Caki2 (cell line): ENCODE data around the gene STK36. TPM values are rescaled to one million over a fixed set of nuclear protein-coding genes. Genes with fewer than 3 reads are reported as not detected.
A peak's percentile ranks its signal among the peaks of the same experiment; 100 is the strongest.
"Not testable (repeated sequence)": the region's sequence is repeated elsewhere in the genome, so short reads cannot be mapped to it uniquely, and the experiment has no call there.

Source experiments
- DNase-seq: peaks from one replicate; pipeline ENCODE4 v3.0.0-alpha.2; 2015; ENCODE audit warnings: low read depth
- in situ Hi-C: cut with HindIII; loops from 2 replicates; pipeline ENCODE4 v1.10.0; 2016; ENCODE audit warnings: low sequenced_read_pairs, low pct_unique_long_range_greater_than_20kb, mixed read lengths
- total RNA-seq: library from RNA; depleted of rRNA; stranded (reverse); fragments of >200 nt; shearing (Covaris generic); gene quantifications from 2 replicates; pipeline ENCODE4 v1.2.3, GENCODE V29; 2014; ENCODE audit warnings: low replicate concordance

STK36 gene
- total RNA-seq, 1 experiment from 2014 or later, result 9.4 TPM

DNA sequence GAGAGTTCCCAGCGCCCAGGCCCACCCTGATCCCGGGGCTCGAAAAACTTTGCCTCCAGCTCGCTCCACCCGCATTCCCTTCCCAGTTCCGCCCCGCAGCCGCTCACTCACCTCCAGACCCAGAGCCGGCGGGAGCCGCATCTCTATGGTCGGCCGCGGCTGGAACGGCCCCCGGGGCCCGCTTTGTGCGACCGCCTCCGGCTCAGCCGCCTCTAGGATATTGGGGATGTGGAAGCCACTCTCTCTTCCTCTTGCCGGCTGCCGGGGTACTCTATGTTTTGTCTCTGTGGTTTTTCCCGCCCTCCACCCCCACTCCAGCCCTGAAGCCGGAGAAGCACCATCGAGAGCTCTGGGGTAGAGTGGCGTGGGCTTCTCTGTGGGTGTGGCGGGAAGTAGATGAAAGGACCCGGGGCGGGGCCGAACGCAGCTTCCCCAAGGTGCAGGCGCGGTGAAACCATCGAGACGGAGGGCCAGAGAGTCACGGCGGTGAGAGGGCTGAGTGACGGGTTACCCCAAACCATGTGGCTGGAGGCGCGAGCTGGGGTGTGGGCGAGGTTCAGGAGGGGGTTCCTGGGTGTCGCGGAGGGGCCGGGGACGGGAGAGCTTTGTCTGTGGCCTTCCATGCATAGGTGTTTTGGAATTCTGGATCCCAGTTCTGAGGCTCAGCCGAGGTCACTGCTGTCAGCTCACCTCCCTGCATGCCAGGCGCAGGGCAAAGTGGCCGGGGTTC lies 12.5 kb upstream of the STK36 start, which contains the start of the genes BCS1L and ZNF142:
Gene BCS1L, plus strand, starts transcription at position 426 of the 730 bp plus-strand sequence. CDS start 1,305 bp downstream, outside the sequence.
Gene ZNF142, minus strand, starts transcription at position 366 of the 730 bp plus-strand sequence. CDS start 3,194 bp downstream, outside the sequence.
- in situ Hi-C loops, result no loop called here
- DNase-seq, result peak; percentile 83

DNA sequence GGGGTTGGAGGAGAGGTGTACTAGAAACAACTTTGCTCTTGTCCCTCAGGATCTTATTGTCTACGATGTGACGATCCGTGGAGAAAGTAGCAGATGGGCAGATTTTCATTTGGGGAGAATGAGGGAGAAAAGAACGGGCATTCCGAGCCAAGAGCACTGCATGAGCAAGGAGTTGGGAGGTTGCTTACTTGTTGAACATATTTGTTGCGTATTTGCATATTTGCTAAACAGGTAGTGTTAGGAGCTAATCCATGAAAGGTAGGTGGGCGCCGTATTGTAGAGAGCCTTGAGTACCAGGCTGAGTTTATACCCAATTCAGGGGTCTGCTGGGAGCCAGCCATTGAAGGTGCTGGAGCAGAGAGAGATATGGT lies 11.9 kb upstream of the STK36 start:
- in situ Hi-C loops, result no loop called here
- no peak for DNase-seq

DNA sequence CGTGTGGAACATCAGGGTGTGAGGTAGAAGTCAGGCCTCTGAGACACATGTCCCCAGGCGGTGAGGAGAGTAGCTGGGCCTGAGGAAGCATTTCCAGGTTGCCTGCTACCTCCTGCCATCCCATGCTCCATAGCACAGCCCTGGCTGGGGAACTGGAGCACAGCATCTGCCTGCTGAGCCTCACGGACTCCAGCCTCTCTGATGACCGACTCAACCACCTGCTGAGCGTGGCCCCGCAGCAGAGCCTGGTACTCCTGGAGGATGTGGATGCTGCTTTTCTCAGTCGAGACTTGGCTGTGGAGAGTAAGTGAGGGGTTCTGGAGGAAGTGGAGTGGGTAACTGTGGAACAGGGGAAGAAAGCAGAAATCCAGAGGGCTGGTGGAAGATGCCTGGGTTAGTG lies 9.5 kb upstream of the STK36 start:
- DNase-seq, result no peak
- in situ Hi-C loops, result no loop called here

DNA sequence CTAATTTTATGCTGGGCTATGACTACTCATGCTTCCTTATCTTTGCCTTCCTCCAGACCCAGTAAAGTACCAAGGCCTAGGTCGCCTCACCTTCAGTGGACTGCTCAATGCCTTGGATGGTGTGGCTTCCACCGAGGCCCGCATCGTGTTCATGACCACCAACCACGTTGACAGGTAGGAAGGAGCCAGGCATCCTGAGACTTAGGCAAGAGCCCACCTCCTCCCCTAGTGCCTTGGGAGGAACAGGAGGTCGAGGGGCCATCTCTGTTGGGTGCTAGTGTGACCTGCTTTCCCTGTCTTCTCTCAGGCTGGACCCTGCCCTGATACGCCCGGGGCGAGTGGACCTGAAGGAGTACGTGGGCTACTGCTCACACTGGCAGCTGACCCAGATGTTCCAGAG lies 9.1 kb upstream of the STK36 start:
- in situ Hi-C loops, result no loop called here
- DNase-seq, result no peak

DNA sequence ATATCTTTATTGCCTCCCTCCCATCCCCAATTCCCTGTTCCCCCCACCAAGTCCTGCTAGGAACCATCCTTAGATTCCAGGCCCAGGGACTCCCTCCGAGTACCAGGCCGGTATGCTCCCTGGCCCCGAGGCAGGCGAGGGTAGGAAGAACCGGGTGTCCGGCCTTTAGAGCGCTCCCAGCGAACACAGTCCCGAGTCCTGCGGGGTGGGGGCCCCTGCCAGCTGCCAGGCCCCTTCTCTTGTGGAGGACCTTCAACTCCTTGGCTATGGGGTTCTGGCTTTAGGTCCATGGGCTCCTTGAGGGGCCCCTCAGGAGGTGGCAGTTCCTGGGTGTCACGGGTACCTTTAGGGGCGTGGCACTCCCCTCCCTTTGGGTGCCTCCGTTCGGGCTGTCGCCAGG lies 8.0 kb upstream of the STK36 start:
- in situ Hi-C loops, result no loop called here
- no peak for DNase-seq

DNA sequence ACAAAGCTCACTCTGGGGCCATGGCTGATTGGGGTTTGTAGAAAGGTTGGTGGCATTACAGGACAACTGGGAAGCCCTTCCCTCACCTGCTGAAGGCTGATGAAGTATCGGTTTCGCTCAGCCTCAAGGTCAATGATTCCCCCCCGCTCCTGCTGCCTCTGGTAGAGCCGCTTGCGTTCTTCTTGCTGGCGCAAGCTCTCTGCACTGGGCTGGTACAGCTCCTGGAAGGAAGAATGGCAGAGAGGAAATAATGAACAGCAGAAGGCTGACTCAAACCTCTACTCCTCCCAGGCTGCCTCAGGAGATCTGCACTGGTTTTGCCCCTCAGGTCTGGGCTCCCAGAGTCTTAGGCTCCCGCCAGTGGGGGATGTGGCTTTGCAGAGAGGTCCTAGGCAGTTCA lies 7.2 kb upstream of the STK36 start:
- DNase-seq, result no peak
- in situ Hi-C loops, result no loop called here

DNA sequence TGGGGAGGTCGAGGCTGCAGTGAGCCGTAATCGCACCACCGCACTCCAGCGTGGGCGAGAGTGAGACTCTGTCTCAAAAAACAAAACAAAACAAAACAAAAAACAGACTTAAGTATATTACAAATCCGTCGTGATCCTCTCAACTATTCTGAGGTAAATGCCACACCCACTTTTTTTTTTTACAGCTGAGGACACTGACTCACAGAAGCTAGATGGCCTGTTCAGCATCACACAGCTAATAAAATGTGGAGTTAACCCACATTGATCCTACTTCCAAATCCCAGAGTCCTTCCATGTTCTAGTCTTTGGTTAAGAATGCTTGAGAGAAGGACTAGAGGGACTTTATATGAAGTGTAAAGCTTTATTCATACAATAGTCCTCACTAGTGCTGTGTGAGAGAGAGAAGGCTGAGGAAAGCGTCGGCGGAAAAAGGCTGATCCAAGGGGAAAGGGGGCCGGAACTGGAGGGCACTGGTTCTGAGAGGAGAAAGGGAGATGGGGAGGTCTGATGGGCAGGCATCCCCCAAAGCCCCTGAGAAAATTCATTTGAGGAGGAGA lies 711 bp upstream of the STK36 start:
- in situ Hi-C loops, result no loop called here
- DNase-seq, result peak; percentile 31

DNA sequence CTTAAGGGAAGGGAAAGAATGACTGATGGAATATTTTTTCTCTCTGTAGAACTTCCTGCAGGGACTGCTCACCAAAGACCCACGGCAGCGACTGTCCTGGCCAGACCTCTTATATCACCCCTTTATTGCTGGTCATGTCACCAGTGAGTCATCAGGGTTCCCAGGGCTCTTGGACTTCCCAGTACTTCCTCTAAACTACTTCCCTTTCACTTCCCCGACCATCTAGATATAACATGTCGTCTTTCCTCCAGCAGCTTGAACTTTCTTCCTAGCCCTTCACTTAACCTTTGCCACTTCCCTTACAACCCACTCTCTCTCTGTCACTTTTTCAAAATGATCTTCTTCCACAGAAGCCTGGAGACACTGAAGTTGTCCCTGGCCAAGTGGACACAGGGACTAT lies 7.2 kb downstream of the STK36 start:
- DNase-seq, result no peak
- in situ Hi-C loops, result no loop called here

DNA sequence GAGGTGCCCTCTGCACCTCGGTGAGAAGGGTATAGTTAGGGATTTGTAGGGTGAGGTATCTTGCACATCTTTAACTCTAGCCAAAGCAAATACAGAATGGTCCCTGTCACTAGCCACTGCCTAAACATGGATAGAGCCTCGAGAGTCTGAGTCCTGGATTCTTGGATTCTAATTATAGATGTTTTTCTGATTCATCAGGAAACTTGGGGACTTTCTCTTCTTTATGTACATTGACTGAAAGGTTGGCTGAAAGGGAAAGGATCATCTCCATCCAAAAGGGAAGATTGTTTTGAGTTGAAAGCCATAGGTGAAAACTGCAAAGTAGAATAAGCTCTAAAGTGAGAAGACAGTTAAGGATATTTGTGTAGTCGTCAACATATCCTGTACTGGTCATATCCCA lies 8.2 kb downstream of the STK36 start:
- in situ Hi-C loops, result no loop called here
- DNase-seq, result no peak

DNA sequence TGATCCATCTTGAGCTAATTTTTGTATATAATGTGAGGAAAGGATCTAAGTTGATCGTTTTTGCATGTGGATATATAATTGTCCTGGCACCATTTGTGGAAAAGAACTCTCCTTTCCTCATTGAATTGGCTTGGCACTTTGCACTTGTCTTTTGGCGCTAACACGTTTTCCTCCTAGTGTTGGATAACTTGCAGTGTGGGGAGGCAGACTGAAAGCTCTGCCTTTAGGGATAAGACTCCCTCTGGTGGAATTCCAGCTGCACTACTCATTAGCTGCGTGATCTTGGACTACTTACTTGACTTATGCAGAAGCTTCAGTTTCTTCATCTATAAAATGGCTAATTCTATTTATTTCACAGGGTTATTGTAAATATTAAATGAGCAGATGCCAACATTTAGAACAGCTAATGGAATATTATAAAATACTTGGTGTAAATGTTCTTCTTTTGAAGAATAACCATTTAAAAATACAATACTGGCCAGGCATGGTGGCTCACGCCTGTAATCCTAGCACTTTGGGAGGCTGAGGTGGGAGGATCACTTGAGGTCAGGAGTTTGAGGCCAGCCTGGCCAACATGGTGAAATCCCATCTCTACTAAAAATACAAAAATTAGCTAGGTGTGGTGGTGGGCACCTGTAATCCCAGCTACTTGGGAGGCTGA lies 15.6 kb downstream of the STK36 start:
- in situ Hi-C loops, result not testable (repeated sequence)
- peak; percentile 45 for DNase-seq

DNA sequence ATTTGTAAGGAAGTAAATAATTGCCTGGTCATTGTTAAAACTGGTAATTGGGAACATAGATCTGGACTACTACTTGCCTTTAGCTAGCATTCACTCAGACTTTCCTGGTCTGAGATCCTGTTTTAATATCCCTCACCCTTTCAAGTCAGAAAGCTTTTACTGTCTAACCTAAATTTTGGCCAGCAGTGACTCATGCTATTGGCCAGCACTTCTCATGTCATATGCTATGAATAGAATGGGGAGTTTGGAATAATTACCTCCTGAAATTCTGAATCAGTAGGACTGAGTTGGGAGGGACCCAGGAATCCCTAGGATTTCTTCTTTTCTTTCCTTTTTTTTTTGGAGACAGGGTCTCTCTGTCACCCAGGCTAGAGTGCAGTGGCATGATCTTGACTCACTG lies 19.3 kb downstream of the STK36 start:
- DNase-seq, result no peak
- in situ Hi-C loops, result no loop called here

DNA sequence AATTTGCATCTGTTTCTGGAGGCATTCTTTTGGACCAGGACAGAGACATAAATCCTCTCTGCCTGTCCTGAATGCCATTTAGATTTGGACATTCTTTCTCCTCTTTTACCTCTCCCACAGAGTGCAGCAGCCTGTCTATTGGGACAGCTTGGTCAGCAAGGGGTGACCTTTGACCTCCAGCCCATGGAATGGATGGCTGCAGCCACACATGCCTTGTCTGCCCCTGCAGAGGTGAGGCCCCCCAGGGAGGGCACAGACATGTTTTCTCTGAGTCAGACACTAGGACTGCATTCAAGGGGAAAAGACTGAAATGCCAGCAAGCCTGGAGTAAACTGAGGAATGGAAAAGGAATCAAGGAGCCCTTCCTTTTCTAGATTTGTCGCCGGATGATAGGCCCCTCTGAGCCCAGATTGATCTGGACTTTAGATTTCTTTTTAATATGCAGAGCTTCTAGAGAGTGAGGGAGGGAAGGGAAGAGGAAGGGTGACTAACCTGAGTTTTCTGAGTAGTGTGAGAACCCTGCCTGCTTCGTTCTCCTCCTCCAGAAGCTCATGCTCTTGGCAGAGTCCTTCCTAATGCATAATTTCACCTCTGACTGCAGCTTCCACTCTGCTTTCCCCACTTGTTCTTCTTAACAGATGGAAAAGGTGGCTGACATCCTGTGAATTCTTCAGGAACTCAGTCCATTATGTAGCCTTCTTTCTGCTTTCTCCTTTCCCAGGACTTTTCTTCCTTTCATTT lies 22.7 kb downstream of the STK36 start:
- no peak for DNase-seq
- in situ Hi-C loops, result no loop called here

DNA sequence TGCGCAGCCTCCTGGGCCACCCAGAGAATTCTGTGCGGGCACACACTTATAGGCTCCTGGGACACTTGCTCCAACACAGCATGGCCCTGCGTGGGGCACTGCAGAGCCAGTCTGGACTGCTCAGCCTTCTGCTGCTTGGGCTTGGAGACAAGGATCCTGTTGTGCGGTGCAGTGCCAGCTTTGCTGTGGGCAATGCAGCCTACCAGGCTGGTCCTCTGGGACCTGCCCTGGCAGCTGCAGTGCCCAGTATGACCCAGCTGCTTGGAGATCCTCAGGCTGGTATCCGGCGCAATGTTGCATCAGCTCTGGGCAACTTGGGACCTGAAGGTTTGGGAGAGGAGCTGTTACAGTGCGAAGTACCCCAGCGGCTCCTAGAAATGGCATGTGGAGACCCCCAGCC lies 27.0 kb downstream of the STK36 start:
- in situ Hi-C loops, result no loop called here
- no peak for DNase-seq

DNA sequence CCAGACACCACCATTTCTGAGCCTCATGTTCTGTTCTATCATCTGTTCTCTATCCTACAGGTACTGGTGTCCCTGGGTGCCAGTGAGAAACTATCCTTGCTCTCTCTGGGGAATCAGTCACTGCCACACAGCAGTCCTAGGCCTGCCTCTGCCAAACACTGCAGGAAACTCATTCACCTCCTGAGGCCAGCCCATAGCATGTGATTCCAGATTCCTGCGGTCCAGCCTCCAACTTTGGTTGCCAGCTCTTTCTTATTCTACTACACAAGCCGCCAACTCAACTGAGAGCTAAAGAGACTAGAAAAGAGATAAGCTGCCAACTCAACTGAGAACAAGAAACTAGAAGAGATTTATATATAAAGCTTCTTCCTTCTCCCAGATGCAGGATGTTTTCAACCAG lies 29.9 kb downstream of the STK36 start:
- in situ Hi-C loops, result no loop called here

DNA sequence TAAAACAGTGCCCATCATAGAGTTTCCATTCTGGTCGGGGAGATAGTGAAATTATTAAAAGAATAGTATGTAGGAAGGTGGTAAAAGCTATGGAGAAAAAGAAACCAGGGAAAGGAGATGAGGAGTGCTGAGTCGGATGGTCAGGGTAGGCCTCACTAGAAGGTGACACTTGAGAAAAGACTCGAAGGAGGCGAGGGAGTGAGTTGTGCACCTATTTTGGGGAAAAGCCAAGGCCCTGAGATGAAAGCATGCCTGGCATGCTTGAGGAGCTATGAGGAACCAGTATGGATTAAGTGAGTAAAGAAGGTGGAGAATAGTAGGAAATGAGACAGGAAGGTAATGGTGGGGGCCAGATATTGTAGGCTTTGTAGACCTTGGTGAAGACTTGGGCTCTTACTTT lies 31.5 kb downstream of the STK36 start:
- DNase-seq, result no peak
- in situ Hi-C loops, result no loop called here

More for the DNA sequence above, 29.9 kb downstream of the STK36 start:
- DNase-seq, result no peak

DNA sequence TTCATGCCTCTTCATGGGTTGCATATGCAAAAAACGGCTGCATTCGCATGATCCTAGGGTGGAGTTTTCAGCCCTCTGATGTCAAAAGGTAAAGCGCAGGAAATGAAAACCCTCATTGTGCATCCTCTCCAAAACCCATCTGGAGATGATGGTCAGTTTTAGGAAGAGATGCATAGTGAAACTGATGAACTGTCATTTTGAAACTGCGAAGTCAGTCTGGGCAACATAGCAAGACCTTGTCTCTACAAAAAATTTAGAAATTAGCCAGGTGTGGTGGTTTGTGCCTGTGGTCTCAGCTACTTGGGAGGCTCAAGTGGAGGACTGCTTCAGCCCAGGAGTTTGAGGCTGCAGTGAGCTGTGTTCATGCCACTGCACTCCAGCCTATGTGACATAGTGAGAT lies 36.2 kb downstream of the STK36 start:
- DNase-seq, result no peak
- in situ Hi-C loops, result no loop called here

DNA sequence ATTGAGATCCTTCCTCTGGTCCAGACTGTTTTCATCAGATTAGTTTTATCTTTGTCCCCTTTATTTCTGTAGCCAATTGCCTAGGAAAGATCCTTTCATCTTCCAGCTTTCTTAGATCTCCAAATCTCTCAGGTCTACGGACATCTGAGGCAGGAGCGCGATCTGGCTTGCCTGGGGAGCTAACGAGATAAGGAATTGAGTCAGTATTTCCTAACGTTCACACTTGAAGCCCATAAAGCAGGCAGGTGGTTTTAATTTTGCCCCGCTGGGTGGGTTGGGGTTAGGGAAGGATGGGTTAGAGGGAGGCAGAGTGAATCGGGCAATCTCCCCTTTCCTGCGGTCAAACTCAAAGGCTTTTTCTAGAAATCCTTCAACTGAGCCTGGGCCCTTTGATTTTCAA lies 38.0 kb downstream of the STK36 start:
- no peak for DNase-seq
- in situ Hi-C loops, result no loop called here

DNA sequence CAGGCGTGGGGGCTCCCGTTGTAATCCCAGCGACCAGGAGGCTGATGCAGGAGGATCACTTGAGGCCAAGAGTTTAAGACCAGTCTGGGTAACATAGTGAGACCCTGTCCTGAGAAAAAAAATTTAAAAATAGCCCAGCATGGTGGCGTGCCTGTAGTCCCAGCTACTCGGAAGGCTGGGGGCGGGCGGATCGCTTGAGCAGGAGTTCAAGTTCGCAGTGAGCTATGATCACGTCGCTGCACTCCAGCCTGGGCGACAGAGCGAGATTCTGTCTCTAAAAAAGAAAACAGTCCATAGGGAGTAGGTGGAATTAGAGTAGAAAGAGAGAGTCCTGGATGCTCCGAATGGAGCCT lies 38.4 kb downstream of the STK36 start:
- in situ Hi-C loops, result no loop called here
- no peak for DNase-seq
